Liver (tissue), 9 donors: ENCODE data around the gene RAPH1. TPM values are rescaled to one million over a fixed set of nuclear protein-coding genes. Genes with fewer than 3 reads are reported as not detected.

Experiments used
- DNase-seq: peaks from one replicate; pipeline ENCODE4 v3.0.0-alpha.2; 2017; ENCODE audit warnings: low spot score
- H3K27ac ChIP-seq, 2 donors: one replicate each; pipeline ENCODE4 v1.7.0; 2013; ENCODE audit warnings: inconsistent platforms in 2 of 2, low read length in 2 of 2, control low read depth in 1 of 2, low read depth in 1 of 2, mild to moderate bottlenecking in 1 of 2
- H3K27me3 ChIP-seq, 4 donors: one replicate each; pipeline versions ENCODE4 v1.6.1 to v1.7.0; 2013; ENCODE audit warnings: low read length in 3 of 4, inconsistent platforms in 1 of 4, mild to moderate bottlenecking in 1 of 4, moderate library complexity in 1 of 4; ENCODE audit not compliant: control insufficient read depth in 4 of 4, insufficient read depth in 4 of 4
- H3K36me3 ChIP-seq, 4 donors: one replicate each; pipeline versions ENCODE4 v1.6.1 to v1.7.0; 2013; ENCODE audit warnings: low read length in 3 of 4, mild to moderate bottlenecking in 3 of 4, low read depth in 1 of 4, moderate library complexity in 1 of 4; ENCODE audit not compliant: control insufficient read depth in 4 of 4, insufficient read depth in 3 of 4
- H3K4me1 ChIP-seq, 4 donors: one replicate each; pipeline versions ENCODE4 v1.6.1 to v1.7.0; 2013; ENCODE audit warnings: low read length in 3 of 4, mild to moderate bottlenecking in 3 of 4, moderate library complexity in 1 of 4; ENCODE audit not compliant: control insufficient read depth in 4 of 4, insufficient read depth in 4 of 4
- H3K4me3 ChIP-seq, 3 donors: one replicate each; pipeline versions ENCODE4 v1.6.1 to v1.7.0; 2013; ENCODE audit warnings: low read length in 3 of 3, control low read depth in 1 of 3, low read depth in 1 of 3, mild to moderate bottlenecking in 1 of 3
- H3K9ac ChIP-seq, 2 donors: one replicate each; pipeline ENCODE4 v1.7.0; 2013; ENCODE audit warnings: low read length in 2 of 2, mild to moderate bottlenecking in 2 of 2, moderate library complexity in 2 of 2, control low read depth in 1 of 2, low read depth in 1 of 2
- H3K9me3 ChIP-seq, 4 donors: one replicate each; pipeline versions ENCODE4 v1.6.1 to v1.7.0; 2013; ENCODE audit warnings: low read length in 3 of 4; ENCODE audit not compliant: control insufficient read depth in 4 of 4
- EGR1 ChIP-seq, 2 donors: IDR thresholded peaks; 2 replicates each; pipeline ENCODE4 v1.6.1; 2016 to 2018; ENCODE audit warnings: antibody characterized with exemption in 2 of 2, low read depth in 2 of 2
- FOXA1 ChIP-seq: IDR thresholded peaks from 2 replicates; pipeline ENCODE4 v1.6.1; 2016; ENCODE audit warnings: antibody characterized with exemption
- FOXA2 ChIP-seq: IDR thresholded peaks from 2 replicates; pipeline ENCODE4 v1.6.1; 2016; ENCODE audit warnings: antibody characterized with exemption
- GABPA ChIP-seq, 2 donors: IDR thresholded peaks in 1 of 2; conservative IDR thresholded peaks in 1 of 2; 2 replicates each; pipeline ENCODE4 v1.6.1; 2016; ENCODE audit warnings: antibody characterized with exemption in 2 of 2, mild to moderate bottlenecking in 1 of 2, moderate library complexity in 1 of 2
- HNF4A ChIP-seq, 2 donors: conservative IDR thresholded peaks; 2 replicates each; pipeline ENCODE4 v1.6.1; 2016; ENCODE audit warnings: antibody characterized with exemption in 2 of 2, mild to moderate bottlenecking in 2 of 2
- HNF4G ChIP-seq: IDR thresholded peaks from 2 replicates; pipeline ENCODE4 v1.6.1; 2016; ENCODE audit warnings: antibody characterized with exemption
- JUND ChIP-seq, 2 donors: IDR thresholded peaks; 2 replicates each; pipeline ENCODE4 v1.6.1; 2016; ENCODE audit warnings: antibody characterized with exemption in 2 of 2
- NR2F2 ChIP-seq: IDR thresholded peaks from 2 replicates; pipeline ENCODE4 v1.6.1; 2016; ENCODE audit warnings: antibody characterized with exemption
- RAD21 ChIP-seq, 2 donors: IDR thresholded peaks; 2 replicates each; pipeline ENCODE4 v1.6.1; 2016; ENCODE audit warnings: antibody characterized with exemption in 2 of 2, mild to moderate bottlenecking in 2 of 2
- RXRA ChIP-seq, 2 donors: IDR thresholded peaks; 2 replicates each; pipeline ENCODE4 v1.6.1; 2017 to 2018; ENCODE audit warnings: antibody characterized with exemption in 2 of 2, mild to moderate bottlenecking in 1 of 2
- SP1 ChIP-seq: IDR thresholded peaks from 2 replicates; pipeline ENCODE4 v1.6.1; 2018; ENCODE audit warnings: antibody characterized with exemption, mild to moderate bottlenecking
- TAF1 ChIP-seq: conservative IDR thresholded peaks from 2 replicates; pipeline ENCODE4 v1.6.1; 2016; ENCODE audit warnings: antibody characterized with exemption, mild to moderate bottlenecking
- YY1 ChIP-seq: IDR thresholded peaks from 2 replicates; pipeline ENCODE4 v1.6.1; 2016; ENCODE audit warnings: antibody characterized with exemption, mild to moderate bottlenecking
- WGBS: extraction: QIAGEN DNeasy Blood & Tissue Kit; methylation state at CpG from one replicate; pipeline ENCODE4 v1.1.7; 2013; 5-methylcytosine and 5-hydroxymethylcytosine counted together
- polyA plus RNA-seq, 2 donors: library from polyadenylated mRNA; stranded (reverse) in 1 of 2; unstranded in 1 of 2; fragments of 200-250 nt in 1 of 2; fragments of >200 nt in 1 of 2; fragmentation: Nextera tagmentation in 1 of 2; extraction: Ambion mirVana in 1 of 2; gene quantifications; one replicate each; pipeline versions ENCODE4 v1.2.1 to v1.2.3, GENCODE V29; 2013 to 2015
- total RNA-seq, 2 donors: library from RNA; depleted of rRNA; stranded (reverse); fragments of >200 nt; gene quantifications; one replicate each; pipeline ENCODE4 v1.2.3, GENCODE V29; 2014
- TF ChIP-seq, protein P1 (sequence below): IDR thresholded peaks from 2 replicates; pipeline ENCODE4 v1.6.1; 2016; ENCODE audit warnings: antibody characterized with exemption
- TF ChIP-seq, protein P2 (sequence below): IDR thresholded peaks from 2 replicates; pipeline ENCODE4 v1.6.1; 2016; ENCODE audit warnings: antibody characterized with exemption
- TF ChIP-seq, protein P3 (sequence below): IDR thresholded peaks from 2 replicates; pipeline ENCODE4 v1.6.1; 2016; ENCODE audit warnings: antibody characterized with exemption
- TF ChIP-seq, protein P4 (sequence below): fragments of 150-350 bp; IDR thresholded peaks from 2 replicates; pipeline ENCODE4 v1.5.1; 2017; ENCODE audit warnings: improper control_type of control experiment, low read depth, low read length; ENCODE audit not compliant: missing input control
- TF ChIP-seq, protein P5 (sequence below): IDR thresholded peaks from 2 replicates; pipeline ENCODE4 v1.6.1; 2016; ENCODE audit warnings: antibody characterized with exemption, mild to moderate bottlenecking
- donor health status: healthy.
- donor health status: healthy.
- donor health status: healthy.
- donor health status: healthy.
- donor health status: healthy.

Gene RAPH1
- total and polyA plus RNA-seq, 4 donors: 7.0 to 83.1 (median 19.4) TPM

DNA sequence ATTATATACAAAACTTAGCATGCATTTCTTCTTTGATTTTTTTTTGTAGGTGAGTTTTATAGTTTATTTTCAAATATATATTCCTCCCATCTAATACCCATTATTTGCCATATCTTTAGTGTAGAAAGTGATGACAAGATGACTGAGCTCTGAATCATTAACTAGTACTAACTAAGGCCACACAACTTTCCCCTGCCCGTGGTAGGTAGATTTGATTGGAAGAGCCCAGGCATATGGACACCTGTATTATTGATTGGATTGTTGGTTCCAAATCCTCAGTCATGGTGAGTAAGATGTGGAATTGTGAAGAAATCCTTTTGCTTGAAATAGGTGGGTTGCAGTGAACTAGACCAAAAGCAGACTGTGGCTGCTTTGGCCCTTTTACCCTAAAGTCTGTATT, 152.1 kb downstream of the RAPH1 start:
- TF ChIP-seq FOXA1 (no peak), RXRA (IDR thresholded peaks at IDR 0.05) (no peak), NR2F2 (no peak), JUND (IDR thresholded peaks at IDR 0.05) (no peak), EGR1 (IDR thresholded peaks at IDR 0.05; ENCODE audit: low read depth in 2 of 2) (no peak), HNF4A (conservative IDR thresholded peaks at IDR 0.05) (no peak), YY1 (no peak), TAF1 (no peak), RAD21 (IDR thresholded peaks at IDR 0.05) (no peak), SP1 (no peak), FOXA2 (no peak), GABPA (IDR thresholded peaks at IDR 0.05 in 1 of 2, conservative IDR thresholded peaks at IDR 0.05 in 1 of 2) (no peak), HNF4G (no peak)
- TF ChIP-seq, protein P1, sequence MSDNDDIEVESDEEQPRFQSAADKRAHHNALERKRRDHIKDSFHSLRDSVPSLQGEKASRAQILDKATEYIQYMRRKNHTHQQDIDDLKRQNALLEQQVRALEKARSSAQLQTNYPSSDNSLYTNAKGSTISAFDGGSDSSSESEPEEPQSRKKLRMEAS: no peak
- TF ChIP-seq, protein P2, sequence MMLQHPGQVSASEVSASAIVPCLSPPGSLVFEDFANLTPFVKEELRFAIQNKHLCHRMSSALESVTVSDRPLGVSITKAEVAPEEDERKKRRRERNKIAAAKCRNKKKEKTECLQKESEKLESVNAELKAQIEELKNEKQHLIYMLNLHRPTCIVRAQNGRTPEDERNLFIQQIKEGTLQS: no peak
- TF ChIP-seq, protein P3, sequence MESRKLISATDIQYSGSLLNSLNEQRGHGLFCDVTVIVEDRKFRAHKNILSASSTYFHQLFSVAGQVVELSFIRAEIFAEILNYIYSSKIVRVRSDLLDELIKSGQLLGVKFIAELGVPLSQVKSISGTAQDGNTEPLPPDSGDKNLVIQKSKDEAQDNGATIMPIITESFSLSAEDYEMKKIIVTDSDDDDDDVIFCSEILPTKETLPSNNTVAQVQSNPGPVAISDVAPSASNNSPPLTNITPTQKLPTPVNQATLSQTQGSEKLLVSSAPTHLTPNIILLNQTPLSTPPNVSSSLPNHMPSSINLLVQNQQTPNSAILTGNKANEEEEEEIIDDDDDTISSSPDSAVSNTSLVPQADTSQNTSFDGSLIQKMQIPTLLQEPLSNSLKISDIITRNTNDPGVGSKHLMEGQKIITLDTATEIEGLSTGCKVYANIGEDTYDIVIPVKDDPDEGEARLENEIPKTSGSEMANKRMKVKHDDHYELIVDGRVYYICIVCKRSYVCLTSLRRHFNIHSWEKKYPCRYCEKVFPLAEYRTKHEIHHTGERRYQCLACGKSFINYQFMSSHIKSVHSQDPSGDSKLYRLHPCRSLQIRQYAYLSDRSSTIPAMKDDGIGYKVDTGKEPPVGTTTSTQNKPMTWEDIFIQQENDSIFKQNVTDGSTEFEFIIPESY: no peak
- TF ChIP-seq, protein P4, sequence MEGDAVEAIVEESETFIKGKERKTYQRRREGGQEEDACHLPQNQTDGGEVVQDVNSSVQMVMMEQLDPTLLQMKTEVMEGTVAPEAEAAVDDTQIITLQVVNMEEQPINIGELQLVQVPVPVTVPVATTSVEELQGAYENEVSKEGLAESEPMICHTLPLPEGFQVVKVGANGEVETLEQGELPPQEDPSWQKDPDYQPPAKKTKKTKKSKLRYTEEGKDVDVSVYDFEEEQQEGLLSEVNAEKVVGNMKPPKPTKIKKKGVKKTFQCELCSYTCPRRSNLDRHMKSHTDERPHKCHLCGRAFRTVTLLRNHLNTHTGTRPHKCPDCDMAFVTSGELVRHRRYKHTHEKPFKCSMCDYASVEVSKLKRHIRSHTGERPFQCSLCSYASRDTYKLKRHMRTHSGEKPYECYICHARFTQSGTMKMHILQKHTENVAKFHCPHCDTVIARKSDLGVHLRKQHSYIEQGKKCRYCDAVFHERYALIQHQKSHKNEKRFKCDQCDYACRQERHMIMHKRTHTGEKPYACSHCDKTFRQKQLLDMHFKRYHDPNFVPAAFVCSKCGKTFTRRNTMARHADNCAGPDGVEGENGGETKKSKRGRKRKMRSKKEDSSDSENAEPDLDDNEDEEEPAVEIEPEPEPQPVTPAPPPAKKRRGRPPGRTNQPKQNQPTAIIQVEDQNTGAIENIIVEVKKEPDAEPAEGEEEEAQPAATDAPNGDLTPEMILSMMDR: no peak
- H3K27me3 ChIP-seq: no peaks in the 10 kb centered on the region
- H3K27ac ChIP-seq: no peak overlapping the region
- H3K9me3 ChIP-seq: no peaks in the 10 kb centered on the region
- DNase-seq: no peak
- H3K9ac ChIP-seq: no peak overlapping the region
- H3K4me1 ChIP-seq: no peaks in the 10 kb centered on the region
- H3K4me3 ChIP-seq: no peak overlapping the region
- WGBS: 78% methylated on average over 1 of the region's 1 CpG
- H3K36me3 ChIP-seq: peaks cover 0 to 4% (median 0%) of the 10 kb centered on the region in 4 donors

DNA sequence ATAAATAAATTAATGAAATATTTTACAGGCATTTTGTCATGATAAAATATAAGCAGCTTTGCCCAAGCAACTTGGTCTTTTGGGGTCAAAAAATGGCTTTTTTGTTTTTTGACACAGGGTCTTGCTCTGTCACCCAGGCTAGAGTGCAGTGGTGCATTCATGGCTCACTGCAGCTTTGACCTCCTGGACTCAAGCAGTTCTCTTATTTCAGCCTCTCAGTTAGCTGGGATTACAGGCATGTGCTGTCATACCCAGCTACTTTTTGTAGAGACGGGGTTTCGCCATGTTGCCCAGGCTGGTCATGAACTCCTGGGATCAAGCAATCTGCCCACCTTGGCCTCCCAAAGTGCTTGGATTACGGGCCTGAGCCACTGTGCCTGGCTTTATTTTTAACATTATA, 155.9 kb downstream of the RAPH1 start:
- no peak for DNase-seq
- Histone ChIP-seq H3K27me3 (no peaks in the 10 kb centered on the region), H3K36me3 (peaks cover 0 to 4% (median 0%) of the 10 kb centered on the region in 4 donors), H3K4me1 (no peaks in the 10 kb centered on the region), H3K4me3 (no peak overlapping the region), H3K9me3 (no peaks in the 10 kb centered on the region), H3K9ac (no peak overlapping the region), H3K27ac (no peak overlapping the region)
- WGBS: over 99% methylated on average over 3 of the region's 3 CpGs
- no peak for TF ChIP-seq FOXA2
- TF ChIP-seq HNF4A (conservative IDR thresholded peaks at IDR 0.05): no peak

DNA sequence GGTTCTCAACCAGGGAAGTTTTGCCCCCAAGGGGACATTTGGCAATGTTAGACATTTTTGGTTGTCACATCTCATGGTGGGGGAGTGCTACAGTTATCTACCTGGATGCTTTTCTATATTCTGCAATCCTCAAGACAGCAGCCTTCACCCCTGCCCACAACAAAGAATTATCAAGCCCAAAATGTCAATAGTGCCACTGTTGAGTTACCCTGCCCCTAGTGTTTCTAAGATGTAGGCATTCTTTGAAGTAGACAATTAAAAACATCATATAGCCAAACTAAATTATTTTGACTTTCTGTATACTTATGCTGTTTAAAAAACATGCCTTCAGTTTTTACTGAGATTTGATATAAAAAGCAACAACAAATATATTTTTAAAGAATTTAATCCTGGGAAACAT, 158.9 kb downstream of the RAPH1 start:
- Histone ChIP-seq H3K27ac (no peak overlapping the region), H3K9ac (no peak overlapping the region), H3K36me3 (no peaks in the 10 kb centered on the region), H3K27me3 (no peaks in the 10 kb centered on the region), H3K9me3 (no peaks in the 10 kb centered on the region), H3K4me3 (no peak overlapping the region), H3K4me1 (no peaks in the 10 kb centered on the region)
- DNase-seq: no peak
- no peak for TF ChIP-seq TAF1
- no peak for TF ChIP-seq RXRA (IDR thresholded peaks at IDR 0.05)
- TF ChIP-seq, protein P5, sequence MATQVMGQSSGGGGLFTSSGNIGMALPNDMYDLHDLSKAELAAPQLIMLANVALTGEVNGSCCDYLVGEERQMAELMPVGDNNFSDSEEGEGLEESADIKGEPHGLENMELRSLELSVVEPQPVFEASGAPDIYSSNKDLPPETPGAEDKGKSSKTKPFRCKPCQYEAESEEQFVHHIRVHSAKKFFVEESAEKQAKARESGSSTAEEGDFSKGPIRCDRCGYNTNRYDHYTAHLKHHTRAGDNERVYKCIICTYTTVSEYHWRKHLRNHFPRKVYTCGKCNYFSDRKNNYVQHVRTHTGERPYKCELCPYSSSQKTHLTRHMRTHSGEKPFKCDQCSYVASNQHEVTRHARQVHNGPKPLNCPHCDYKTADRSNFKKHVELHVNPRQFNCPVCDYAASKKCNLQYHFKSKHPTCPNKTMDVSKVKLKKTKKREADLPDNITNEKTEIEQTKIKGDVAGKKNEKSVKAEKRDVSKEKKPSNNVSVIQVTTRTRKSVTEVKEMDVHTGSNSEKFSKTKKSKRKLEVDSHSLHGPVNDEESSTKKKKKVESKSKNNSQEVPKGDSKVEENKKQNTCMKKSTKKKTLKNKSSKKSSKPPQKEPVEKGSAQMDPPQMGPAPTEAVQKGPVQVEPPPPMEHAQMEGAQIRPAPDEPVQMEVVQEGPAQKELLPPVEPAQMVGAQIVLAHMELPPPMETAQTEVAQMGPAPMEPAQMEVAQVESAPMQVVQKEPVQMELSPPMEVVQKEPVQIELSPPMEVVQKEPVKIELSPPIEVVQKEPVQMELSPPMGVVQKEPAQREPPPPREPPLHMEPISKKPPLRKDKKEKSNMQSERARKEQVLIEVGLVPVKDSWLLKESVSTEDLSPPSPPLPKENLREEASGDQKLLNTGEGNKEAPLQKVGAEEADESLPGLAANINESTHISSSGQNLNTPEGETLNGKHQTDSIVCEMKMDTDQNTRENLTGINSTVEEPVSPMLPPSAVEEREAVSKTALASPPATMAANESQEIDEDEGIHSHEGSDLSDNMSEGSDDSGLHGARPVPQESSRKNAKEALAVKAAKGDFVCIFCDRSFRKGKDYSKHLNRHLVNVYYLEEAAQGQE: no peak
- TF ChIP-seq HNF4G: no peak
- TF ChIP-seq, protein P3: no peak
- TF ChIP-seq, protein P2: no peak
- TF ChIP-seq, protein P1: no peak
- no peak for TF ChIP-seq RAD21 (IDR thresholded peaks at IDR 0.05)
- no peak for TF ChIP-seq EGR1 (IDR thresholded peaks at IDR 0.05; ENCODE audit: low read depth in 2 of 2)
- TF ChIP-seq SP1: no peak
- no peak for TF ChIP-seq FOXA1
